HG03521 (cell line): ENCODE data around the gene CLEC3B.

Experiments
- ATAC-seq: cut with Tn5 transposase; IDR thresholded peaks from one replicate; pipeline ENCODE4 v1.9.1; 2021; ENCODE audit warnings: mild to moderate bottlenecking, moderate library complexity; ENCODE audit not compliant: unreplicated experiment

CLEC3B gene

GRCh38 chr3:45002720-45003119, 23.4 kb upstream of the CLEC3B start:
- ATAC-seq = no peak

GRCh38 chr3:45003406-45003805, 22.7 kb upstream of the CLEC3B start:
- ATAC-seq = no peak

GRCh38 chr3:45003859-45004258, 22.2 kb upstream of the CLEC3B start:
- ATAC-seq = no peak

GRCh38 chr3:45007091-45007490, 19.0 kb upstream of the CLEC3B start:
- no peak for ATAC-seq

- no peak for ATAC-seq
Measured at GRCh38 chr3:45008117-45008516, 18.0 kb upstream of the CLEC3B start.

- ATAC-seq = no peak
Measured at GRCh38 chr3:45009868-45010267, 16.2 kb upstream of the CLEC3B start.

GRCh38 chr3:45010811-45011333, 15.2 kb upstream of the CLEC3B start:
- ATAC-seq = no peak

- ATAC-seq = no peak
Measured at GRCh38 chr3:45011756-45012508, 14.2 kb upstream of the CLEC3B start.

- ATAC-seq = no peak
Measured at GRCh38 chr3:45012577-45012976, 13.5 kb upstream of the CLEC3B start.

- ATAC-seq = no peak
Measured at GRCh38 chr3:45016916-45017315, 9.2 kb upstream of the CLEC3B start.

- no peak for ATAC-seq
Measured at GRCh38 chr3:45017821-45018220, 8.3 kb upstream of the CLEC3B start.

GRCh38 chr3:45020534-45020933, 5.6 kb upstream of the CLEC3B start:
- ATAC-seq = no peak

- no peak for ATAC-seq
Measured at GRCh38 chr3:45021524-45022297, 4.4 kb upstream of the CLEC3B start.

- no peak for ATAC-seq
Measured at GRCh38 chr3:45023675-45024074, 2.4 kb upstream of the CLEC3B start.

- no peak for ATAC-seq
Measured at GRCh38 chr3:45024542-45025255, 1.4 kb upstream of the CLEC3B start.

- no peak for ATAC-seq
Measured at GRCh38 chr3:45026957-45027356, 854 bp downstream of the CLEC3B start.

- ATAC-seq = no peak
Measured at GRCh38 chr3:45027441-45027840, 1.3 kb downstream of the CLEC3B start.

- no peak for ATAC-seq
Measured at GRCh38 chr3:45029216-45029615, 3.1 kb downstream of the CLEC3B start.

GRCh38 chr3:45029661-45030060, 3.6 kb downstream of the CLEC3B start:
- no peak for ATAC-seq

GRCh38 chr3:45031531-45031930, 5.4 kb downstream of the CLEC3B start:
- no peak for ATAC-seq

GRCh38 chr3:45032113-45032512, 6.0 kb downstream of the CLEC3B start:
- no peak for ATAC-seq
